Mesothelial cell of epicardium (in vitro differentiated cells): Measurements from ENCODE around the gene EHMT1. TPM values are rescaled to one million over a fixed set of nuclear protein-coding genes. Genes with fewer than 3 reads are reported as not detected.
A peak's percentile ranks its signal among the peaks of the same experiment; 100 is the strongest.

Source experiments
- DNase-seq, 2 experiments: peaks; one replicate each; pipeline ENCODE4 v3.0.0; 2021; ENCODE audit warnings: low spot score in 2 of 2; ENCODE audit not compliant: unreplicated experiment in 2 of 2
- H3K27ac Mint-ChIP-seq: 2 replicates; pipeline ENCODE4 v1.8.0; 2021; ENCODE audit warnings: mixed read lengths
- H3K27me3 Mint-ChIP-seq: 2 replicates; pipeline ENCODE4 v1.8.0; 2021; ENCODE audit warnings: low read depth, mixed read lengths
- H3K36me3 Mint-ChIP-seq: 2 replicates; pipeline ENCODE4 v1.8.0; 2021; ENCODE audit warnings: mixed read lengths
- H3K4me1 Mint-ChIP-seq: 2 replicates; pipeline ENCODE4 v1.8.0; 2021; ENCODE audit warnings: mixed read lengths
- H3K4me3 Mint-ChIP-seq: 2 replicates; pipeline ENCODE4 v1.8.0; 2021; ENCODE audit warnings: mild to moderate bottlenecking, moderate library complexity, mixed read lengths
- H3K9me3 Mint-ChIP-seq: 2 replicates; pipeline ENCODE4 v1.8.0; 2021; ENCODE audit warnings: mixed read lengths
- CTCF ChIP-seq: fragments of 200-600 bp; sonication (generic); IDR thresholded peaks from one replicate; pipeline ENCODE4 v1.5.0; 2021; ENCODE audit warnings: antibody characterized with exemption; ENCODE audit not compliant: unreplicated experiment
- total RNA-seq: library from RNA; stranded (reverse); gene quantifications from 3 replicates; pipeline ENCODE4 v1.2.1, GENCODE V29; 2021

The EHMT1 gene
- total RNA-seq, 1 donor from 2014 or later = 147 TPM

DNA sequence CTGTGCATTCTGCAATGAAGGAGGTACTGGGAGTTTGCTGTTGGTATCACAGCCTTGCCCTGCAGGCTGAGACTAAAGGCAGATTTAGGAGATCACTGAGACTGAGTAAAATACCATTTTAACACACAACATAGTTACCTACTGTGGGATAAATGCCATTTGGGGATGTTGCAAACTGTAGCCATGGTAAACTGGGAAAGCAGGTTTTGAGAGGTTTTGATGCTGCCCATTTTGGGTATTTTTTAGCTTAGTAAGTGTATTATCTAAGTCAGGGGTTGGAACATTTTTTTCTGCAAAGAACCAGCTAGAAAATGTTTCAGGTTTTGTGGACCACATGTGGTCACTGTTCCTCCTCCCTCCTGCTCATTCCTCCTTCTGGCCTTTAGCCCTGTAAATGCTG lies 108.9 kb downstream of the EHMT1 start:
- H3K27me3 Mint-ChIP-seq = no peaks in the 10 kb centered on the region
- no peak overlapping the region for H3K4me3 Mint-ChIP-seq
- no peak for DNase-seq
- peaks cover 2% of the 10 kb centered on the region for H3K4me1 Mint-ChIP-seq
- H3K36me3 Mint-ChIP-seq = peaks cover 70% of the 10 kb centered on the region
- no peak for TF ChIP-seq CTCF
- H3K9me3 Mint-ChIP-seq = peaks cover 20% of the 10 kb centered on the region
- H3K27ac Mint-ChIP-seq = peak overlapping the region; percentile 21

GRCh38 chr9:137728444-137729311 lies 109.9 kb downstream of the EHMT1 start:
- no peak overlapping the region for H3K27ac Mint-ChIP-seq
- peaks cover 2% of the 10 kb centered on the region for H3K4me1 Mint-ChIP-seq
- TF ChIP-seq CTCF = no peak
- peaks cover 79% of the 10 kb centered on the region for H3K36me3 Mint-ChIP-seq
- DNase-seq = no peak
- H3K27me3 Mint-ChIP-seq = no peaks in the 10 kb centered on the region
- H3K9me3 Mint-ChIP-seq = peaks cover 30% of the 10 kb centered on the region
- H3K4me3 Mint-ChIP-seq = no peak overlapping the region

DNA sequence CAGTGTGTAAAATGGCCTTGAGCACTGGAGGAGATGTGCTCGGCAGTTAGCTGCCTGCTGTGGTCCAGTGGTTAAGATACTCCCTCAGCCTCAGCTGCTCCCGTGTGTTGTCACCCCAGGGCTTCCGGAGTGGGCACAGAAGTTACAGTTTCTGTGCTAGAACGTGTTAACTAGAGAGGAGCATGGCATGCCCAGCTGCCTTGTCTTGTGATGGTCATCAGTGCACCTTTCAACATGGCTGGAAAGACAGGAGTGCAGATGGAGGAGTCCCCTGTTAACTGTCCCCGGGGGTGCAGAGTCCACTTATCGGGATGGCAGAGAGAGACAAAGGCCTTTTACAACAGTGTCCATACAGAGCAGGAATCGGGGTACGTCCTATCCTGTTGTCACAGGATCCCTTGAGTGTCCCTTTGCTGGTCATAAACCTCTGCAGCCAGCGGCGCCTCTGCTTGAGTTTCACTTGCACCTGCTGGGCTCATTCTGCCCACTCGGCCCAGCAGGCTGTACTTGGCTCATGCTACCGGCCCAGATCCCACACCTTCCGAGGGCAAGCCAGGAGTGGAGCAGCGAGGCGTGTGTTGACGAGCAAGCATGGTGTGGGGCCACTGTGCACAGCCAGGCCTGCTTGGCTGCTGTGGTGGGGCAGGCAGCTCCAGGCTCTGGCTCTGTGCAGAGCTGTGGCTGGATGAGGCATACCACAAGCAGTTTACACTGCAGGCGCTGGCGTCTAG lies 112.6 kb downstream of the EHMT1 start:
- Mint-ChIP-seq H3K36me3 (peaks cover 84% of the 10 kb centered on the region), H3K27me3 (no peaks in the 10 kb centered on the region)

DNA sequence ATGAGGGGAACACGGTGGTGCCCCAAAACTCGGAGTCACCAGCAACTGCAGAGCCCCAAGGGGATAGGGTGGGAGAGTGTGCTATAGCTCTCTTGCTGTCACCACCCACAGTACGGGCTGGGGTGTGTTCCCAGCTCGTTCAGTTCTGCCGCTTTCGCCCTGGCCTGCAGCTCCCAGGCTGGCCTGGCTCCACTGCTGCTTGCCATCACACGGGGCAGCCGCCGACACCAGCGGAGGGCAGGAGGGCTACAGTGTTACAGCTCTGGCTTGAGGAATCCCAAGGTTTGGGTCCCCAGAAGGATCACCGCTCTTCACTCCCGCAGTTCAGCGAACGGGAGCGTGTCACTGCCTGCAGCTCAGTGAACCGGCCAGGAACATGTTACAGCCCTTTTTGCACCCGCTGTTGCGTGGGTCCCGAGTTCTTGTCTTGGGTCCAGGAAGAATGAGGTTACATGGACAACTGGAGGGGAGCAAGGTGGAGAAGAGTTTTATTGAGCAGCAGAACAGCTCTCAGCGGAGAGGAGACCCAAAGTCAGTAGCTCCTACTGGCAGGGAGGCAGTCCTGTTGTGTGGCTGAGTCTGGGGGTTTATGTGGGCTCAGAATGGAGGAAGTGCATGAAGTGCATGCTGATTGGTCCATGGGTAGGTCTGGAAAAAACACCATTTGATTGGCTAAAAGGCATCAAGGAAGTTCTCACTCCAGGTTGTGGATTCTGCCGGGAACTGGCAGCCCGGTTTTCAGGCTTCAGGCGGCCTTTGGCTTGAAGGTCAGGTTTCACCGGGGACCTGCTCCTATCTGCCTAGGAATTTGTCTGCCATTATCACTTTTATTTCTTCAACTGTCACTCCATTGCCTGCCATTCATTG lies 113.4 kb downstream of the EHMT1 start:
- H3K4me1 Mint-ChIP-seq = no peaks in the 10 kb centered on the region
- H3K27me3 Mint-ChIP-seq = no peaks in the 10 kb centered on the region
- DNase-seq = no peak
- H3K9me3 Mint-ChIP-seq = peaks cover 40% of the 10 kb centered on the region
- no peak for TF ChIP-seq CTCF
- H3K36me3 Mint-ChIP-seq = peaks cover 79% of the 10 kb centered on the region
- H3K27ac Mint-ChIP-seq = no peak overlapping the region
- H3K4me3 Mint-ChIP-seq = no peak overlapping the region

More for the DNA sequence above, 112.6 kb downstream of the EHMT1 start:
- no peak for TF ChIP-seq CTCF
- no peaks in the 10 kb centered on the region for H3K4me1 Mint-ChIP-seq
- H3K9me3 Mint-ChIP-seq = peaks cover 45% of the 10 kb centered on the region
- H3K4me3 Mint-ChIP-seq = no peak overlapping the region
- no peak overlapping the region for H3K27ac Mint-ChIP-seq
- DNase-seq = no peak

- H3K4me1 Mint-ChIP-seq = no peaks in the 10 kb centered on the region
- H3K27me3 Mint-ChIP-seq = no peaks in the 10 kb centered on the region
- peaks cover 42% of the 10 kb centered on the region for H3K9me3 Mint-ChIP-seq
- H3K27ac Mint-ChIP-seq = no peak overlapping the region
- no peak for TF ChIP-seq CTCF
- DNase-seq = no peak
- no peak overlapping the region for H3K4me3 Mint-ChIP-seq
- H3K36me3 Mint-ChIP-seq = peaks cover 79% of the 10 kb centered on the region
Measured at GRCh38 chr9:137733429-137733828, 114.6 kb downstream of the EHMT1 start.
